HepG2 (cell line): ENCODE measurements around the gene WNT3. TPM values are rescaled to one million over a fixed set of nuclear protein-coding genes. Genes with fewer than 3 reads are reported as not detected.

Experiments used
- ATAC-seq: fragments of 200-7000 bp; cut with Tn5 transposase; 3 replicates; pipeline ENCODE4 v1.9.1; 2020; ENCODE audit warnings: mild to moderate bottlenecking, moderate library complexity
- BruUV-seq: library from RNA; stranded (reverse); fragments of 400-500 nt; replicated peaks from 2 replicates; lab custom pipeline; 2021; lab: Mats Ljungman, UMichigan
- CTCF ChIA-PET: fragments of 300-600 bp; formaldehyde crosslinking; extraction: SDS; loops from one replicate; lab custom pipeline; 2021; ENCODE audit warnings: low total read pairs, inconsistent platforms, low intra/inter-chr PET ratio; lab: Yijun Ruan, JAX
- POLR2A ChIA-PET: fragments of 350-600 bp; sonication (Branson Sonifier 250); formaldehyde crosslinking; loops from one replicate; lab custom pipeline; 2020; ENCODE audit warnings: antibody characterized with exemption, inconsistent platforms; lab: Yijun Ruan, JAX
- DNase-seq: peaks from one replicate; pipeline ENCODE4 v3.0.0-alpha.2; 2015; ENCODE audit warnings: low spot score
- FAIRE-seq: peaks from 3 replicates; lab custom pipeline; 2011; peaks lifted over from hg19 to GRCh38; lab: Jason Lieb, UNC
- H2AFZ ChIP-seq: one replicate; pipeline ENCODE4 v1.6.1; 2011; ENCODE audit warnings: low read length, inconsistent platforms
- H3K27ac ChIP-seq: fragments of 300-600 bp; 3 replicates; pipeline ENCODE4 v1.8.0; 2011; ENCODE audit warnings: mixed run types, mild to moderate bottlenecking, mixed read lengths, low read length, inconsistent platforms; ENCODE audit not compliant: insufficient read depth; ENCODE audit errors: extremely low read length
- H3K27me3 ChIP-seq, 2 experiments: fragments of 200-600 bp in 1 of 2; 2 replicates in 1 of 2; 3 replicates in 1 of 2; pipeline versions ENCODE4 v1.6.0 to v1.8.0; 2011; ENCODE audit warnings: low read length in 2 of 2, mild to moderate bottlenecking in 2 of 2, moderate library complexity in 2 of 2, inconsistent platforms in 1 of 2; ENCODE audit not compliant: insufficient read depth in 2 of 2, control insufficient read depth in 1 of 2
- H3K36me3 ChIP-seq, 2 experiments: fragments of 200-600 bp in 1 of 2; replicated peaks in 1 of 2; 2 replicates in 1 of 2; 3 replicates in 1 of 2; pipeline versions ENCODE4 v1.5.1 to v1.8.0; 2011; ENCODE audit warnings: low read length in 2 of 2, inconsistent platforms in 1 of 2; ENCODE audit not compliant: insufficient read depth in 2 of 2, control insufficient read depth in 1 of 2
- H3K4me1 ChIP-seq: 2 replicates; pipeline ENCODE4 v1.5.1; 2012; ENCODE audit warnings: low read length, inconsistent platforms; ENCODE audit not compliant: insufficient read depth
- H3K4me2 ChIP-seq: 2 replicates; pipeline ENCODE4 v1.6.0; 2011; ENCODE audit warnings: low read depth, low read length, inconsistent platforms
- H3K4me3 ChIP-seq, 3 experiments: fragments of 200-600 bp in 1 of 3; sonication (generic), shearing (Covaris generic) in 1 of 3; replicated peaks in 1 of 3; 2 replicates each; pipeline ENCODE4 v1.5.1; 2011 to 2016; ENCODE audit warnings: low read length in 3 of 3, inconsistent platforms in 2 of 3, low read depth in 2 of 3, mild to moderate bottlenecking in 2 of 3, control low read depth in 1 of 3, mixed read lengths in 1 of 3; ENCODE audit not compliant: insufficient read depth in 1 of 3
- H3K79me2 ChIP-seq: one replicate; pipeline ENCODE4 v1.6.1; 2011; ENCODE audit warnings: low read length, inconsistent platforms; ENCODE audit not compliant: insufficient read depth
- H3K9ac ChIP-seq: 2 replicates; pipeline ENCODE4 v1.6.0; 2011; ENCODE audit warnings: mild to moderate bottlenecking, low read depth, low read length, inconsistent platforms; ENCODE audit not compliant: insufficient read depth
- H3K9me3 ChIP-seq: 2 replicates; pipeline ENCODE4 v1.5.1; 2012; ENCODE audit warnings: mild to moderate bottlenecking, low read length
- H4K20me1 ChIP-seq: 2 replicates; pipeline ENCODE4 v1.6.0; 2011; ENCODE audit warnings: inconsistent platforms, mild to moderate bottlenecking, low read length, moderate library complexity; ENCODE audit not compliant: insufficient read depth
- ASH2L ChIP-seq: fragments of 300-600, 200-600 bp; sonication (generic); IDR thresholded peaks from 2 replicates; pipeline ENCODE4 v1.7.0; 2017; ENCODE audit warnings: low read depth, mild to moderate bottlenecking, moderate library complexity, mixed read lengths, low read length; ENCODE audit not compliant: insufficient read length
- BRCA1 ChIP-seq: sonication (generic); formaldehyde crosslinking; IDR thresholded peaks from 2 replicates; pipeline ENCODE4 v1.4.0; 2020; ENCODE audit warnings: missing genetic modification reagents
- ELF1 ChIP-seq: sonication (generic); formaldehyde crosslinking; IDR thresholded peaks from 2 replicates; pipeline ENCODE4 v1.4.0; 2020; ENCODE audit warnings: missing genetic modification reagents
- FOXA3 ChIP-seq: IDR thresholded peaks from 2 replicates; pipeline ENCODE4 v1.6.1; 2016; ENCODE audit warnings: missing genetic modification reagents, missing compliant biosample characterization
- KDM5B ChIP-seq: sonication (generic); formaldehyde crosslinking; IDR thresholded peaks from 2 replicates; pipeline ENCODE4 v1.4.0; 2020; ENCODE audit warnings: missing genetic modification reagents, mild to moderate bottlenecking, borderline replicate concordance
- LCORL ChIP-seq, 2 experiments: fragments of 450-650 bp in 1 of 2; sonication (generic) in 1 of 2; formaldehyde crosslinking in 1 of 2; IDR thresholded peaks; 2 replicates each; pipeline versions ENCODE4 v1.5.0 to v1.6.1; 2017 to 2020; ENCODE audit warnings: antibody characterized with exemption in 1 of 2, missing genetic modification reagents in 1 of 2
- NAIF1 ChIP-seq: sonication (generic); formaldehyde crosslinking; IDR thresholded peaks from 2 replicates; pipeline ENCODE4 v1.5.0; 2020; ENCODE audit warnings: mild to moderate bottlenecking, missing genetic modification reagents, borderline replicate concordance
- POLR2A ChIP-seq, 2 experiments: IDR thresholded peaks; 2 replicates each; pipeline ENCODE4 v1.6.1; 2011; ENCODE audit warnings: low read depth in 2 of 2, low read length in 2 of 2, mild to moderate bottlenecking in 1 of 2, moderate library complexity in 1 of 2; ENCODE audit not compliant: insufficient read depth in 1 of 2
- POLR2AphosphoS5 ChIP-seq: IDR thresholded peaks from 2 replicates; pipeline ENCODE4 v1.6.1; 2012; ENCODE audit warnings: low read depth, low read length
- RFX1 ChIP-seq: fragments of 450-650 bp; IDR thresholded peaks from 2 replicates; pipeline ENCODE4 v1.6.1; 2017
- SSRP1 ChIP-seq: IDR thresholded peaks from 2 replicates; pipeline ENCODE4 v1.6.1; 2016; ENCODE audit warnings: control low read depth
- SUZ12 ChIP-seq: fragments of 150-350 bp; IDR thresholded peaks from 2 replicates; pipeline ENCODE4 v1.6.1; 2014; ENCODE audit warnings: low read depth, low read length
- YY1 ChIP-seq: IDR thresholded peaks from 2 replicates; pipeline ENCODE4 v1.6.1; 2011; ENCODE audit warnings: low read length, low read depth, moderate library complexity, mild to moderate bottlenecking; ENCODE audit not compliant: insufficient read depth, insufficient replicate concordance
- ZBTB7B ChIP-seq: sonication (generic); formaldehyde crosslinking; IDR thresholded peaks from 2 replicates; pipeline ENCODE4 v1.4.0; 2020; ENCODE audit warnings: missing genetic modification reagents
- ZNF224 ChIP-seq: sonication (generic); formaldehyde crosslinking; IDR thresholded peaks from 2 replicates; pipeline ENCODE4 v1.5.0; 2020; ENCODE audit warnings: mild to moderate bottlenecking, missing genetic modification reagents
- ZNF253 ChIP-seq: sonication (generic); formaldehyde crosslinking; IDR thresholded peaks from 2 replicates; pipeline ENCODE4 v1.8.0; 2022; ENCODE audit warnings: mild to moderate bottlenecking, missing genetic modification reagents, borderline replicate concordance
- ZNF549 ChIP-seq: sonication (generic); formaldehyde crosslinking; IDR thresholded peaks from 2 replicates; pipeline ENCODE4 v1.5.0; 2020; ENCODE audit warnings: missing genetic modification reagents
- ZNF652 ChIP-seq: IDR thresholded peaks from 2 replicates; pipeline ENCODE4 v1.6.1; 2016; ENCODE audit warnings: low read depth, borderline replicate concordance
- ZNF720 ChIP-seq: sonication (generic); formaldehyde crosslinking; IDR thresholded peaks from 2 replicates; pipeline ENCODE4 v1.4.0; 2020; ENCODE audit warnings: missing genetic modification reagents
- WGBS: methylation state at CpG from one replicate; pipeline ENCODE4 v1.1.6; 2017; ENCODE audit warnings: low lambda C conversion rate; 5-methylcytosine and 5-hydroxymethylcytosine counted together
- in situ Hi-C: cut with HindIII; loops from 2 replicates; pipeline ENCODE4 v1.10.0; 2017; ENCODE audit warnings: low pct_unique_long_range_greater_than_20kb; ENCODE audit not compliant: extremely low pct_ligation_motif_present
- intact Hi-C: fragments of 100-400 bp; cut with micrococcal nuclease; formaldehyde crosslinking; loops from one replicate; pipeline ENCODE4 v1.10.0; 2022; ENCODE audit not compliant: unreplicated experiment
- polyA plus RNA-seq, 8 experiments: library from polyadenylated mRNA; depleted of rRNA in 3 of 8; stranded (reverse) in 7 of 8; unstranded in 1 of 8; fragments of >200 nt; fragmentation: Illumina TruSeq in 4 of 8; extraction: Trizol in 4 of 8; gene quantifications; 2 replicates each; pipeline versions ENCODE4 v1.2.1 to v1.2.3, GENCODE V29; 2011 to 2016; ENCODE audit warnings: low read depth in 4 of 8, missing spikeins in 1 of 8, mixed read lengths in 1 of 8; ENCODE audit not compliant: insufficient read depth in 1 of 8
- total RNA-seq, 5 experiments: library from RNA; depleted of rRNA; stranded (reverse); fragments of >200 nt; fragmentation: Illumina TruSeq; extraction: Trizol; gene quantifications; 2 replicates each; pipeline ENCODE4 v1.2.3, GENCODE V29; 2016; ENCODE audit warnings: low read depth in 1 of 5
- TF ChIP-seq, protein P1 (sequence below): sonication (generic); formaldehyde crosslinking; IDR thresholded peaks from 2 replicates; pipeline ENCODE4 v1.4.0; 2020; ENCODE audit warnings: mild to moderate bottlenecking, missing genetic modification reagents
- TF ChIP-seq, protein P2 (sequence below): IDR thresholded peaks from 2 replicates; pipeline ENCODE4 v1.6.1; 2016; ENCODE audit warnings: low read depth, borderline replicate concordance
- TF ChIP-seq, protein P3 (sequence below): sonication (generic); formaldehyde crosslinking; IDR thresholded peaks from 2 replicates; pipeline ENCODE4 v1.4.0; 2020; ENCODE audit warnings: missing genetic modification reagents
- TF ChIP-seq, protein P4 (sequence below): sonication (generic); formaldehyde crosslinking; IDR thresholded peaks from 2 replicates; pipeline ENCODE4 v1.4.0; 2020; ENCODE audit warnings: mild to moderate bottlenecking, missing genetic modification reagents

The WNT3 gene
- total and polyA plus RNA-seq, 2 of the 13 experiments (the other 11 are each of a cell fraction or from before 2014, with no cell fraction given): 8.5 to 10.3 TPM

DNA sequence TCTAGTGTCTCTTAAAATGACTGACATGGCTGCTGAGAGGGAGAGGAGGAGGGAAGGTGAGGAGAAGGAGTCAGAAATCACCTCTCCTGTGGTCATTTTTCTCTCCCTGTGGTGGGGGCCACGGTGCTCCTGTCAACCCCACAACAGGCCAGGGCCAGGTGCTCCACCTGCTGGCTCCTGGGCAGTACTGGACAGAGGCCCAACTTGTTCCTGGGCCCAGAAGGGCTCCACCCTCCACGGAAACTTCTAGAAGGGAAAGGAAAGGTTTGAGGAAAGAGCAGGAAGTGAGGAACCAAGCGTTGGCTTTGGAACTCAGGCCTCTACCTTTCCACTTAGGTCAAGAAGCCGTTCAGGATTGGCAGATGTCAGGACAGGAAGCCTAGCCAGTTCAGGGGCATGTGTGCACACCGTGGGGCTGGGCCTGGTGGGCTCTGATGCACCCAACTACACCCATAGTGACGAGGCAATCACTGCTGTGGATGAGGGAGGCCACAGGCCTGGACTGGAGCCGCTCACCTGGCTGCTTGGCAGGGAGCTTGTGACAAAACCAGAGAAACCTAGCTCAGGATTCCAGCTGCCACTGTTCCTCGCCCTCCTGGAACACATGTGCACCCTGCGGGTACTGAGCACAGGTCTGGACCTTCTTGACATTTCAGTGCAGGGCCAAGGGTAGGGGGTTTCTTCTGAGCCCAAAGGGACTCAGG is 36.1 kb downstream of the WNT3 start:
- H3K9me3 ChIP-seq: no peaks in the 10 kb centered on the region
- peak; percentile 62 for DNase-seq
- FAIRE-seq: peak; percentile 91
- in situ Hi-C loops (loop anchor here (10.0 kb wide), 1 partner anchor 48 kb away; no protein-coding TSS in a partner anchor), intact Hi-C loops (no loop called here)
- peak overlapping the region; percentile 65 for H2AFZ ChIP-seq
- H3K79me2 ChIP-seq: no peaks in the 10 kb centered on the region
- peaks cover 50% of the 10 kb centered on the region for H3K4me1 ChIP-seq
- POLR2A ChIA-PET: no interaction called here
- 34% methylated on average over 7 of the region's 9 CpGs for WGBS
- peak overlapping the region in 1 of 3 experiments; percentile 35; a peak in 1 of 6 replicates for H3K4me3 ChIP-seq
- CTCF ChIA-PET: interaction anchor here (1.2 to 1.5 kb wide), 2 partner anchors 12 to 74 kb away, joined by 3 read pairs; no protein-coding TSS in a partner anchor
- H3K27me3 ChIP-seq: peaks cover 1 to 40% of the 10 kb centered on the region in 2 experiments; a peak in 3 of 5 replicates
- H3K27ac ChIP-seq: no peak overlapping the region
- H3K9ac ChIP-seq: peak overlapping the region; percentile 27; the same call in 1 of the 2 replicates
- ATAC-seq: peak; percentile 90
- H4K20me1 ChIP-seq: no peaks in the 10 kb centered on the region
- H3K4me2 ChIP-seq: peak overlapping the region; percentile 72
- H3K36me3 ChIP-seq: no peaks in the 10 kb centered on the region
- no TSS peak for BruUV-seq
- TF ChIP-seq ZBTB7B (CRISPR knock-in tag) (no peak), ELF1 (CRISPR knock-in tag) (peak; percentile 31; the same call in 1 of the 2 replicates), YY1 (peak; percentile 29), FOXA3 (CRISPR knock-in tag) (no peak), KDM5B (CRISPR knock-in tag) (peak; percentile 69; the same call in 1 of the 2 replicates), POLR2AphosphoS5 (no peak), RFX1 (no peak), ZNF652 (CRISPR knock-in tag) (peak; percentile 21; the same call in 1 of the 2 replicates), POLR2A (IDR thresholded peaks at IDR 0.05; ENCODE audit: insufficient read depth in 1 of 2, low read depth in 2 of 2, low read length in 2 of 2) (no peak), SUZ12 (no peak), SSRP1 (CRISPR knock-in tag) (no peak), ZNF253 (CRISPR knock-in tag) (no peak), ASH2L (no peak), LCORL (IDR thresholded peaks at IDR 0.05) (no peak), LCORL (CRISPR knock-in tag; IDR thresholded peaks at IDR 0.05) (peak; percentile 75), ZNF720 (no peak), ZNF549 (CRISPR knock-in tag) (no peak), NAIF1 (CRISPR knock-in tag) (no peak), BRCA1 (CRISPR knock-in tag) (no peak), ZNF224 (CRISPR knock-in tag) (no peak)
- TF ChIP-seq, protein P1, sequence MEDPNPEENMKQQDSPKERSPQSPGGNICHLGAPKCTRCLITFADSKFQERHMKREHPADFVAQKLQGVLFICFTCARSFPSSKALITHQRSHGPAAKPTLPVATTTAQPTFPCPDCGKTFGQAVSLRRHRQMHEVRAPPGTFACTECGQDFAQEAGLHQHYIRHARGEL (CRISPR knock-in tag): no peak
- TF ChIP-seq, protein P2, sequence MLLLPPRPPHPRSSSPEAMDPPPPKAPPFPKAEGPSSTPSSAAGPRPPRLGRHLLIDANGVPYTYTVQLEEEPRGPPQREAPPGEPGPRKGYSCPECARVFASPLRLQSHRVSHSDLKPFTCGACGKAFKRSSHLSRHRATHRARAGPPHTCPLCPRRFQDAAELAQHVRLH (CRISPR knock-in tag): peak; percentile 59; the same call in 1 of the 2 replicates
- TF ChIP-seq, protein P3, sequence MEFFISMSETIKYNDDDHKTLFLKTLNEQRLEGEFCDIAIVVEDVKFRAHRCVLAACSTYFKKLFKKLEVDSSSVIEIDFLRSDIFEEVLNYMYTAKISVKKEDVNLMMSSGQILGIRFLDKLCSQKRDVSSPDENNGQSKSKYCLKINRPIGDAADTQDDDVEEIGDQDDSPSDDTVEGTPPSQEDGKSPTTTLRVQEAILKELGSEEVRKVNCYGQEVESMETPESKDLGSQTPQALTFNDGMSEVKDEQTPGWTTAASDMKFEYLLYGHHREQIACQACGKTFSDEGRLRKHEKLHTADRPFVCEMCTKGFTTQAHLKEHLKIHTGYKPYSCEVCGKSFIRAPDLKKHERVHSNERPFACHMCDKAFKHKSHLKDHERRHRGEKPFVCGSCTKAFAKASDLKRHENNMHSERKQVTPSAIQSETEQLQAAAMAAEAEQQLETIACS (CRISPR knock-in tag): no peak
- TF ChIP-seq, protein P4, sequence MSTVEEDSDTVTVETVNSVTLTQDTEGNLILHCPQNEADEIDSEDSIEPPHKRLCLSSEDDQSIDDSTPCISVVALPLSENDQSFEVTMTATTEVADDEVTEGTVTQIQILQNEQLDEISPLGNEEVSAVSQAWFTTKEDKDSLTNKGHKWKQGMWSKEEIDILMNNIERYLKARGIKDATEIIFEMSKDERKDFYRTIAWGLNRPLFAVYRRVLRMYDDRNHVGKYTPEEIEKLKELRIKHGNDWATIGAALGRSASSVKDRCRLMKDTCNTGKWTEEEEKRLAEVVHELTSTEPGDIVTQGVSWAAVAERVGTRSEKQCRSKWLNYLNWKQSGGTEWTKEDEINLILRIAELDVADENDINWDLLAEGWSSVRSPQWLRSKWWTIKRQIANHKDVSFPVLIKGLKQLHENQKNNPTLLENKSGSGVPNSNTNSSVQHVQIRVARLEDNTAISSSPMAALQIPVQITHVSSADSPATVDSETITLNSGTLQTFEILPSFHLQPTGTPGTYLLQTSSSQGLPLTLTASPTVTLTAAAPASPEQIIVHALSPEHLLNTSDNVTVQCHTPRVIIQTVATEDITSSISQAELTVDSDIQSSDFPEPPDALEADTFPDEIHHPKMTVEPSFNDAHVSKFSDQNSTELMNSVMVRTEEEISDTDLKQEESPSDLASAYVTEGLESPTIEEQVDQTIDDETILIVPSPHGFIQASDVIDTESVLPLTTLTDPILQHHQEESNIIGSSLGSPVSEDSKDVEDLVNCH: no peak
